ENCODE results near the gene SPNS3. TPM values are rescaled to one million over a fixed set of nuclear protein-coding genes. Genes with fewer than 3 reads are reported as not detected.

The SPNS3 gene
- total and polyA plus RNA-seq, 2 of the 8 experiments (the other 6 are each of a cell fraction or from before 2014, with no cell fraction given), result not detected

- TF ChIP-seq GABPA (IDR thresholded peaks at IDR 0.05; ENCODE audit: borderline replicate concordance, insufficient read depth, low read length), result no peak
- TF ChIP-seq CBX8 (IDR thresholded peaks at IDR 0.05; ENCODE audit: borderline replicate concordance, low read depth, low read length), result no peak
- TF ChIP-seq SAP30 (IDR thresholded peaks at IDR 0.05; ENCODE audit: insufficient read depth, insufficient replicate concordance, low read length), result no peak
- TF ChIP-seq TAF7 (optimal IDR thresholded peaks at IDR 0.05; ENCODE audit: borderline replicate concordance, low read depth, low read length), result no peak
- no peak for TF ChIP-seq TEAD4 (IDR thresholded peaks at IDR 0.05; ENCODE audit: low read depth, low read length)
Observed at GRCh38 chr17:4488989-4489595, 55.4 kb downstream of the SPNS3 start (continued).
